ENCODE measurements around the gene C9orf85. TPM values are rescaled to one million over a fixed set of nuclear protein-coding genes. Genes with fewer than 3 reads are reported as not detected.

The C9orf85 gene
- total and polyA plus RNA-seq, 2 donors (not counting 3 experiments of a cell fraction or from before 2014, with no cell fraction given), result 8.3 to 11.3 TPM

GRCh38 chr9:71990466-71990865 lies 79.0 kb downstream of the C9orf85 start:
- H3K9me3 ChIP-seq (replicated peaks; ENCODE audit: control insufficient read depth, insufficient read depth, low read length), result no peaks in the 10 kb centered on the region
- CTCF ChIA-PET, result no interaction called here
- DNase-seq (ENCODE audit: low read depth, low spot score), result no peak
- no peak overlapping the region for H3K4me2 ChIP-seq (ENCODE audit: insufficient read depth, low read length)
- H4K20me1 ChIP-seq (replicated peaks; ENCODE audit: control insufficient read depth, extremely low read depth, insufficient read depth, low read length), result no peaks in the 10 kb centered on the region
- H2AFZ ChIP-seq (ENCODE audit: low read depth, low read length), result no peak overlapping the region
- no peaks in the 10 kb centered on the region for H3K36me3 ChIP-seq (ENCODE audit: control insufficient read depth in 2 of 2, extremely low read depth in 1 of 2, insufficient read depth in 2 of 2, low read length in 2 of 2)
- dilution Hi-C loops (cut with MboI; ENCODE audit: extremely low pct_ligation_motif_present, low sequenced_read_pairs) (no loop called here), intact Hi-C loops (cut with micrococcal nuclease) (no loop called here)
- H3K27ac ChIP-seq (ENCODE audit: insufficient read depth, low read depth, low read length), result no peak overlapping the region
- TF ChIP-seq EZH2 (IDR thresholded peaks at IDR 0.05; ENCODE audit: borderline replicate concordance, low read depth, low read length, severe bottlenecking) (no peak), GATA2 (IDR thresholded peaks at IDR 0.05; ENCODE audit: insufficient read depth, insufficient read length, low read depth, low read length) (no peak), JUN (IDR thresholded peaks at IDR 0.05; ENCODE audit: borderline replicate concordance, insufficient read depth, insufficient read length, low read depth) (no peak), POLR2AphosphoS5 (IDR thresholded peaks at IDR 0.05; ENCODE audit: insufficient read depth, low read depth, low read length) (no peak), CTCF (IDR thresholded peaks at IDR 0.05; ENCODE audit: extremely low read depth in 1 of 2, insufficient read depth in 1 of 2, low read depth in 1 of 2, low read length in 2 of 2) (no peak), MYC (IDR thresholded peaks at IDR 0.05; ENCODE audit: low read depth, low read length) (no peak), FOS (IDR thresholded peaks at IDR 0.05; ENCODE audit: borderline replicate concordance, insufficient read depth, low read length) (no peak), MAX (IDR thresholded peaks at IDR 0.05; ENCODE audit: insufficient read depth, insufficient read length) (no peak), POLR2A (IDR thresholded peaks at IDR 0.05; ENCODE audit: low read depth, low read length) (no peak)
- POLR2A ChIA-PET, result no interaction called here
- H3K79me2 ChIP-seq (ENCODE audit: control insufficient read depth, insufficient read depth, low read length), result no peaks in the 10 kb centered on the region
- no peak for FAIRE-seq
- no peaks in the 10 kb centered on the region for H3K9me1 ChIP-seq (replicated peaks; ENCODE audit: control insufficient read depth, extremely low read depth, insufficient read depth, low read length)
- no peaks in the 10 kb centered on the region for H3K27me3 ChIP-seq (ENCODE audit: control insufficient read depth in 2 of 2, insufficient read depth in 2 of 2, low read length in 2 of 2)
- BruUV-seq (replicated peaks), result no TSS peak
- H3K9ac ChIP-seq (replicated peaks; ENCODE audit: extremely low read depth, insufficient read depth, low read length), result no peak overlapping the region
- no peak overlapping the region for H3K4me3 ChIP-seq (replicated peaks in 1 of 3; ENCODE audit: insufficient read depth in 1 of 3, low read depth in 1 of 3, low read length in 3 of 3)
- no peaks in the 10 kb centered on the region for H3K4me1 ChIP-seq (ENCODE audit: control insufficient read depth, extremely low read depth, insufficient read depth, low read length)
